Mucosa of gallbladder (tissue), 1 donor: Measurements from ENCODE around the gene GASK1A. TPM values are rescaled to one million over a fixed set of nuclear protein-coding genes. Genes with fewer than 3 reads are reported as not detected.

ENCODE experiments used
- total RNA-seq: library from RNA; stranded (reverse); gene quantifications from one replicate; pipeline ENCODE4 v1.2.1, GENCODE V29; 2021
- donor health status: DM: no; HTN: no; CAD: no.

Gene GASK1A
- total RNA-seq, 1 donor from 2014 or later = 19.2 TPM

Other genes starting within 250 kb of the GASK1A start
- 1.4 TPM for gene CCDC13, start 206.1 kb upstream of the GASK1A start, total RNA-seq
- gene HIGD1A, start 174.8 kb upstream of the GASK1A start, total RNA-seq = 96.7 TPM
- gene ACKR2, start 169.9 kb upstream of the GASK1A start, total RNA-seq = 5.0 TPM
- 2.8 TPM for gene CYP8B1, start 103.4 kb upstream of the GASK1A start, total RNA-seq
- 8.6 TPM for gene ZNF662, start 73.2 kb upstream of the GASK1A start, total RNA-seq
- 24.7 TPM for gene POMGNT2, start 126.8 kb downstream of the GASK1A start, total RNA-seq